Glomerular endothelial cell (primary cell): ENCODE data around the gene RPS27A. TPM values are rescaled to one million over a fixed set of nuclear protein-coding genes. Genes with fewer than 3 reads are reported as not detected.
A peak's percentile ranks its signal among the peaks of the same experiment; 100 is the strongest.
"Not testable (repeated sequence)": the region's sequence is repeated elsewhere in the genome, so short reads cannot be mapped to it uniquely, and the experiment has no call there.

Experiments used
- DNase-seq: peaks from one replicate; pipeline ENCODE4 v3.0.0-alpha.2; 2011; ENCODE audit warnings: low read depth, low spot score; ENCODE audit errors: extremely low read depth
- total RNA-seq: library from RNA; depleted of rRNA; stranded (reverse); fragments of >200 nt; gene quantifications from 2 replicates; pipeline ENCODE4 v1.2.3, GENCODE V29; 2015

RPS27A gene
- 926 and 1,983 TPM in 2 replicates for total RNA-seq

DNA sequence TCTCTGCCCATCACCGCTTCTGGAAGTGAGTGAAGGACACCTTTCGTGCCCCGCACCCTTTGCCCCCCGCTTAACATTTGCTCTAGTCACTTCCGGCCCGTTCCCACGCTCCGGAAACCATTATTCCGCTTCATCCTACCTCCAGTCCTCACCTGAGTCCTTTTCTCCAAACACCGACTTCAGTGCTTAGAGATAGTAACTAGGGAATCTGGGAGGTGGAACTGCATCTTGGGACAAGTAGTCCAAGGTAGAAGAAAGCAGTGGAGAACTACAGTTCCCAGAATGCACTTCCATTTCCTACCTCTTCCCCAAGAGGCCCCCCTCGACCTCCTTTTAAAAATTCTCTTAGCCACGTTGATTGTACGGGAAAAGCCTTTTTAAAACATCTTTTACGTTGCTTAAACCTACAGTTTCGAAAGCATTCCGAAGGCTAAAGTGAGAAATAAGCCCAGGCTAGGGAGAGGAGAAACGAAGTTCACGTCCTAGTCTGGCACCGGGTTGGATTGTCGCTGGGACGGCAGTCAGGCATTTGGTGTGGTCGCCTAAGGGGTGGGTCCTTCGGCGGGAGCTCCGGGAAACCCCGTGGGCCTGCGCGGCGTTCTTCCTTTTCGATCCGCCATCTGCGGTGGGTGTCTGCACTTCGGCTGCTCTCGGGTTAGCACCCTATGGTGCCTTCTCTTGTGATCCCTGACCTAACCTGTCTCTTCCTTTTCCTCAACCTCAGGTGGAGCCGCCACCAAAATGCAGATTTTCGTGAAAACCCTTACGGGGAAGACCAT lies at the start of gene RPS27A, which contains the start of gene CLHC1:
RPS27A (plus strand) TSS at position 605 of the 779 bp plus-strand sequence; CDS start at position 742, 137 bp downstream.
CLHC1 (minus strand) TSS at position 210 of the 779 bp plus-strand sequence. CDS start 9,882 bp downstream, outside the sequence.
- DNase-seq = peak; percentile 97

DNA sequence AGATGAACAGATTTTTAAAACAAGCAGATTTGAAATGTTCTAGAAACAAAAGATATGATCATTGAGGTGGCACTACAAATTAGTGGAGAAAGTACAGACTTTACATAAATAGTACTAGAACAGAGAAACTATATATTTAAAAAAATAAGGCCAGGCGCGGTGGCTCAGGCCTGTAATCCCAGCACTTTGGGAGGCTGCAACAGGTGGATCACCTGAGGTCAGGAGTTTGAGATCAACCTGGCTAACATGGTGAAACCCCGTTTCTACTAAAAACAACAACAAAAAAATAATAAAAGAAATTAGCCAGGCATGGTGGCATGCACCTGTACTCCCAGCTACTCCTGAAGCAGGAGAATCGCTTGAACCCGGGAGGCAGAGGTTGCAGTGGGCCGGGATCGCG lies 45.7 kb upstream of the RPS27A start:
- not testable (repeated sequence) for DNase-seq

DNA sequence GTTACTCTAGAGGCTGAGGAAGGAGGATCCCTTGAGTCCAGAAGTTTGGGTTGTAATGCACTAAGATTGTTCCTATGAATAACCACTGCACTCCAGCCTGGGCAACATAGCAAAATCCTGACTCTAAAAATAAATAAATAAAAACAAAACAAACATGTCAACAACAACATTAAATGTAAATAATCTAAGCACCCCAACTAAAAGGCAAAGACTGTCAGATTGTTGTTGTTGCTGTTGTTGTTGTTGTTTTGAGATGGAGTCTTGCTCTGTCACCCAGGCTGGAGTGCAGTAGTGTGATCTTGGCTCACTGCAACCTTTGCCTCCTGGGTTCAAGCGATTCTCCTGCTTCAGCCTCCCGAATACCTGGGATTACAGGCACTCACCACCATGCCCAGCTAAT lies 40.6 kb upstream of the RPS27A start:
- not testable (repeated sequence) for DNase-seq

DNA sequence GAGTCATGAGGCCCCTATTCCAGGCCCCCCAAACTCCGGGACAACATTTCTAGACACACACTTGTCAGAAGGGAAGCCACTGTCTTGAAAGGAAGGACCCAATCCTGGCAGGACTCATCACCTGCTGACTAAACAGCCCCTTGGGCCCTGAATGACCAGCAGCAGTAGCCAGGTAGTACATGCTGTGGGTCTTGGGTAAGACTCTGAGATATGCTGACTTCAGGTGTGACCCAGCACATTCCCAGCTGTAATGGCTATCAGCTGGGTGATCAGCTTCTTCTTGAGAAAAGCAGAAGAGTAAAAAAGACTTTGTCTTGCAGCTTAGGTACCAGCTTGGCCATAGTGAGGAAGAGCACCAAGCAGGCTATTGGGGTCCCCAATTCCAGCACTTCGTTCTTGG lies 36.0 kb upstream of the RPS27A start:
- DNase-seq = no peak

DNA sequence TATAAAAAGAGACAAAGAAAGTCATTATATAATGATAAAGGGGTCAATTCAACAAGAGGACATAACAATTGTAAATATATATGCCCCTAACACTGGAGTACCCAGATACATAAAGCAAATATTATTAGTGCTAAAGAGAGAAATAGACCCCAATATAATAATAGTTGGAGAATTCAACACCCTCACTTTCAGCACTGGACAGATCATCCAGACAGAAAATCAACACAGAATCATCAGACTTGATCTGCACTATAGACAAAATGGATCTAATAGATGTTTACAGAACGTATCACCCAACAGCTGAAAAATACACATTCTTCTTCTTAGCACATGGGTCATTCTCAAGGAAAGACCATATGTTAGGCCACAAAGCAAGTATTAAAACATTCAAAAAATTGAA lies 32.1 kb upstream of the RPS27A start:
- no peak for DNase-seq

DNA sequence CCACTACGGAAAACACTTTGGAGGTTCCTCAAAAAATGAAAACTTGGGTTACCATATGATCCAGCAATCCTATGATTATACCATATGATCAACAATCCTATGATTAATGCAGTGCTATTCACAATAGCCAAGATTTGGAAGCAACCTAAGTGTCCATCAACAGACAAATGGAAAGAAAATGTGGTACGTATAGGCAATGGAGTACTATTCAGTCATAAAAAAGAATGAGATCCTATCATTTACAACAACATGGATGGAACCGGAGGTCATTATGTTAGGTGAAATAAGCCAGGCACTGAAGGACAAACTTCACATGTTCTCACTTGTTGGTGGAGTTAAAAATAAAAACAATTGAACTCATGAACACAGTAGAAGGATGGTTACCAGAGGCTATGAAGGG lies 28.0 kb upstream of the RPS27A start:
- DNase-seq = no peak

- DNase-seq = no peak
These were observed 27.5 kb upstream of the RPS27A start for GRCh38 chr2:55204950-55205349.

DNA sequence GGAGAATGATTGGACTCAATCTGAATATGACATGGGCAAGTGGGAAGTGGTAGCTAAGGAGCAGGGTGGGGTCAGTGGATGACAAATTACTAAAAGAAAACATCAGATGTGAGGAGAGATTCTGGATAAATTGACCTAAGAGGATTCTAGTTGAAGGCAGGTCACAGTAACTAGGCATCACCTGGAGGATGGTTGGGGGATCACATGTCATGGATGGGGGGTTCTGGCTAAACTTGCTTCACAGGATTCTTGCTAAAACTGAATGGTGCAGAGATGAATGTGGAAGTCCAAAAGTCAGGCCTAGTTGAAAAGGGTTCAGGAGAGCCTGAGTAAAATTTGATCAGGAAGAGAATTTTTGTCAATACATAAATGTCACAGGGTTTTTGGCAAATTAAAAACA lies 18.7 kb upstream of the RPS27A start:
- DNase-seq = no peak

DNA sequence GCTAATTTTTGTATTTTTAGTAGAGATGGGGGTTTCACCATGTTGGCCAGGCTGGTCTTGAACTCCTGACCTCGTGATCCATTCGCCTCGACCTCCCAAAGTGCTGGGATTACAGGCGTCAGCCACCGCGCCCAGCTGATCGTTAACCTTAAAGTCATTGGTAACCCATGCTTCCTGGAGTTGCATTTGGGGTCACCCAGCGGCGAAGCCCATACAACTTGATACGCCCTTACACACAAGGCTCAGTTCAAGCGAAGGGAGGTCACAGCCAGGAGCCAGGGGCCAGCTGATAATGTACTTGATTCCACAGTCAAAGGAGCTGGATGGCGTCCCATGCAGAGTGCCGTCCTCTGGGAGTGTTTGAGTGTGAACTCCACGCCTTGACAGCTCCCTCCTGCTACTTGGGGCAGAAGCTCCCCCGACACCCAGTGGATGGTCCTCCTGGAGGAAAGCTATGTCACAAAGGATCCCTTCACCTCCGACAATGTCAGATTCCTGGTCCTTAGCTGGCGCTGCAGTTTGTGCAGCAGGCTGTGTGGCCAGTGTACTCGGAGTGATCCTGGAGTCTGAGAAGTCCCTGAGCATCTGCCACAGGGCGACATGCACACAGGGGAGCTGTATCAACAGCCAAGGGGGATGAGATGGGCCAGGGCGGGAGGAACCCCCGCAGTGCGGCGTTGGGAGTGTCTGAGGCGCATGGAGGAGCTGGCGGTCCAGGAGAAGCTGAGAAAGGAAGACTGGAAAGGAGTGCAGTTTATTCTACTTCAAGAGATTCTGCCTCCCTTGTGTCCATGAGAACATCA lies 8.3 kb upstream of the RPS27A start:
- no peak for DNase-seq

GRCh38 chr2:55224761-55225261 lies 7.7 kb upstream of the RPS27A start:
- no peak for DNase-seq

DNA sequence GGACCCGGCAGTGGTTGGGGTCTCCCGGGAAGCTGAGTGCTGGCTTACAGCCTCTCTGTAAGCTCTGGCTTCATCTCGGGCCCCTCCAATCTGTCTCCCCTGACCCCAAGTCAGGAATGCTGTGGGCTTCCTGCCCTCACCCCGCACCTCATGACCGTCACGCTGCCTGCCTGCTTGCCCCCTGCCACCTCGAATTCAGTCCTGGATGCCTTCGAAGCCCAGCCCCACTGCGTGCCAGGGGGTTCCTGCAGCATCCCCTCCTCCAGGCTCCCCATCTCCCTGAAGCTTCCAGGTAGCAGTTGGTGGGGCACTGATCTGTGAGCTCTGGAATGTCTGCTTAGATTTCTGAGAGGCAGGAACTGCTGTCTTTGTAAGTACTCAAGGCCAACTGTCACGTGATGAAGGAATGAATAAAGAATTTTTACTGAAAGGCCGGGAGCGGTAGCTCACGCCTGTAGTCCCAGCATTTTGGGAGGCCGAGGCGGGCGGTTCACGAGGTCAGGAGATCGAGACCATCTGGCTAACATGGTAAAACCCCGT lies 6.9 kb upstream of the RPS27A start:
- no peak for DNase-seq

GRCh38 chr2:55227437-55228225 lies 4.9 kb upstream of the RPS27A start:
- not testable (repeated sequence) for DNase-seq

DNA sequence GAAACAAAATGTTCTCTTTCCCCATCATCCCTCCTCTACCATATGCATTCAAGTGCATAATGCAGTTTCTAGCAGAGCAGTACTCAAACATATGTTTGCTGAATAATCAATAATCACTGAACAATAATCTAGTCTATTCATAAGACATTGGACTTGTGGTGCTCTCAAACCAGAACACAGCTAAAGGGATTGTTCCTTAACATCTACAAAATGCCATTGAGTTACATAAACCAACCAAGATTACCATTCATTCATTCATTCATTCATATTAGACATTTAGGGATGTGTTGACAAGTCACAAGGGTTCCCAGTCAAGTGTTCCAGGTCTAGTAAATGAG lies 4.3 kb upstream of the RPS27A start:
- no peak for DNase-seq

GRCh38 chr2:55229221-55229620 lies 3.3 kb upstream of the RPS27A start:
- no peak for DNase-seq

- DNase-seq = no peak
These were observed 1.9 kb upstream of the RPS27A start for GRCh38 chr2:55230551-55230950.

GRCh38 chr2:55231546-55232083 lies 873 bp upstream of the RPS27A start:
- no peak for DNase-seq

GRCh38 chr2:55232863-55233657 lies 572 bp downstream of the RPS27A start:
- no peak for DNase-seq

DNA sequence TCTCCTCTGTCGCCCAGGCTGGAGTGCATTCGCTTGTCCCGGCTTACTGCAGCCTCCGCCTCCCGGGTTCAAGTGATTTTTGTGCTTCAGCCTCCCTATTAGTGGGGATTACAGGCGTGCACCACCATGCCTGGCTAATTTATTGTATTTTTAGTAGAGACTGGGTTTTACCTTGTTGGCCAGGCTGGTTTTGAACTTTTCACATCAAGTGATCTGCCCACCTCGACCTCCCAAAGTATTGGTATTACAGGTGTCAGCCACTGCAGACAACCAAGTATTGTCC lies 1.1 kb downstream of the RPS27A start:
- no peak for DNase-seq

GRCh38 chr2:55235724-55236538 lies 3.4 kb downstream of the RPS27A start:
- no peak for DNase-seq
